Keratinocyte (primary cell): ENCODE results near the gene SUN2.

Experiments
- CTCF ChIP-seq, 3 experiments: IDR thresholded peaks in 1 of 3; conservative IDR thresholded peaks in 1 of 3; optimal IDR thresholded peaks in 1 of 3; 2 replicates in 2 of 3; 3 replicates in 1 of 3; pipeline versions ENCODE3 to v1.5.1; 2011; ENCODE audit warnings: low read length in 3 of 3, mild to moderate bottlenecking in 3 of 3, moderate library complexity in 2 of 3, control low read depth in 1 of 3, inconsistent platforms in 1 of 3; ENCODE audit not compliant: insufficient read depth in 2 of 3; ENCODE audit errors: extremely low read depth in 1 of 3
- EZH2 ChIP-seq: IDR thresholded peaks from one replicate; pipeline ENCODE4 v1.6.1; 2012; ENCODE audit warnings: inconsistent platforms, mild to moderate bottlenecking, low read length, moderate library complexity

- no peak for TF ChIP-seq CTCF (optimal IDR thresholded peaks at IDR 0.05 in 1 of 3, IDR thresholded peaks at IDR 0.05 in 1 of 3, conservative IDR thresholded peaks at IDR 0.05 in 1 of 3; ENCODE audit: extremely low read depth in 1 of 3, insufficient read depth in 2 of 3, low read length in 3 of 3)
- no peak for TF ChIP-seq EZH2
These were observed 31.6 kb downstream of the SUN2 start for GRCh38 chr22:38724176-38724575.
